ENCODE results near the gene MAPK8IP3.

DNA sequence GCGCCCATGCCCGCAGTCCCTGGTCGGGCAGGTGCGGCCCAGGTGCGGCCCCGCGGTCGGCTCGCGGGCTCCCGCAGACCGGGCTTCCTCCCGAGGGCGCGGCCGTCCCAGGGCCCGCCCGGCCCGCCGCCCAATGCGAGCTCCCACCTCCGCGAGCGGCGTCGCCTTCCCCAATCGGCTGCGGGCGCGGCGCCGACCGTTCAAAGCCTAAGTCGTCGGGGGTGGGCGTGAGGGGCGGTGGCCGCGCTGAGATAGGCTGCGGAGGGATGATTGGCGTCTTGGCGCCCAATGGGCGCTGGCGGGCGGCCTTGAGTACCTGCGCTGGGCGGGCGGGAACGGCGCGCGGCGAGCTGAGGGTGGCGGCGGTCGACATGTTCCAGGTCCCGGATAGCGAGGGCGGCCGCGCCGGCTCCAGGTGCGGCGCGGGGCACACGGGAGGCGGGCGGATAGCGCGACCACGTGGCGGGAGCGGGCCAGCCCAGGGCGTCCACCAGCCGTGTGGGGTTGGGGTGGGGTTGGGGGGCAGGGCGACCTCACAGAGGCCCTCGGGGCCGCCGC is 28.0 kb upstream of the MAPK8IP3 start, which contains the start of gene JPT2:
- TF ChIP-seq, protein P1, sequence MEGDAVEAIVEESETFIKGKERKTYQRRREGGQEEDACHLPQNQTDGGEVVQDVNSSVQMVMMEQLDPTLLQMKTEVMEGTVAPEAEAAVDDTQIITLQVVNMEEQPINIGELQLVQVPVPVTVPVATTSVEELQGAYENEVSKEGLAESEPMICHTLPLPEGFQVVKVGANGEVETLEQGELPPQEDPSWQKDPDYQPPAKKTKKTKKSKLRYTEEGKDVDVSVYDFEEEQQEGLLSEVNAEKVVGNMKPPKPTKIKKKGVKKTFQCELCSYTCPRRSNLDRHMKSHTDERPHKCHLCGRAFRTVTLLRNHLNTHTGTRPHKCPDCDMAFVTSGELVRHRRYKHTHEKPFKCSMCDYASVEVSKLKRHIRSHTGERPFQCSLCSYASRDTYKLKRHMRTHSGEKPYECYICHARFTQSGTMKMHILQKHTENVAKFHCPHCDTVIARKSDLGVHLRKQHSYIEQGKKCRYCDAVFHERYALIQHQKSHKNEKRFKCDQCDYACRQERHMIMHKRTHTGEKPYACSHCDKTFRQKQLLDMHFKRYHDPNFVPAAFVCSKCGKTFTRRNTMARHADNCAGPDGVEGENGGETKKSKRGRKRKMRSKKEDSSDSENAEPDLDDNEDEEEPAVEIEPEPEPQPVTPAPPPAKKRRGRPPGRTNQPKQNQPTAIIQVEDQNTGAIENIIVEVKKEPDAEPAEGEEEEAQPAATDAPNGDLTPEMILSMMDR (IDR thresholded peaks at IDR 0.05), result no peak
- TF ChIP-seq, protein P2, sequence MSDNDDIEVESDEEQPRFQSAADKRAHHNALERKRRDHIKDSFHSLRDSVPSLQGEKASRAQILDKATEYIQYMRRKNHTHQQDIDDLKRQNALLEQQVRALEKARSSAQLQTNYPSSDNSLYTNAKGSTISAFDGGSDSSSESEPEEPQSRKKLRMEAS (CRISPR knock-in tag; IDR thresholded peaks at IDR 0.05), result no peak; the same call in 1 of the 2 replicates
- no peak for TF ChIP-seq ESRRA (CRISPR knock-in tag; IDR thresholded peaks at IDR 0.05; ENCODE audit: borderline replicate concordance)
- no peak for TF ChIP-seq IRF2 (CRISPR knock-in tag; IDR thresholded peaks at IDR 0.05; ENCODE audit: borderline replicate concordance, low read depth)
- TF ChIP-seq NFYB (CRISPR knock-in tag; conservative IDR thresholded peaks at IDR 0.05; ENCODE audit: low read depth), result peak; percentile 99
- TF ChIP-seq JUN (CRISPR knock-in tag; IDR thresholded peaks at IDR 0.05), result no peak
